RWPE2 (cell line): ENCODE data around the gene NAMPT.
"Not testable (repeated sequence)": the region's sequence is repeated elsewhere in the genome, so short reads cannot be mapped to it uniquely, and the experiment has no call there.

Source experiments
- ATAC-seq: fragments of 200-7000 bp; cut with Tn5 transposase; 3 replicates; pipeline ENCODE4 v1.9.1; 2021; ENCODE audit warnings: low read depth
- DNase-seq: peaks from one replicate; pipeline ENCODE4 v3.0.0-alpha.2; 2020; ENCODE audit warnings: low spot score
- H3K27ac ChIP-seq: fragments of 450-650 bp; 2 replicates; pipeline ENCODE4 v1.5.1; 2017; ENCODE audit warnings: mild to moderate bottlenecking; ENCODE audit not compliant: poor library complexity, severe bottlenecking
- H3K27me3 ChIP-seq: fragments of 250-450 bp; sonication (Bioruptor Pico); 2 replicates; pipeline ENCODE4 v1.5.1; 2021; ENCODE audit warnings: mild to moderate bottlenecking, moderate library complexity; ENCODE audit not compliant: insufficient read depth, poor library complexity, severe bottlenecking
- H3K36me3 ChIP-seq: fragments of 250-450 bp; sonication (Bioruptor Pico); 2 replicates; pipeline ENCODE4 v1.5.1; 2020; ENCODE audit warnings: low read depth, mild to moderate bottlenecking, moderate library complexity
- H3K4me1 ChIP-seq: fragments of 250-450 bp; sonication (Bioruptor Pico); 2 replicates; pipeline ENCODE4 v1.5.1; 2021; ENCODE audit warnings: mild to moderate bottlenecking, moderate library complexity; ENCODE audit not compliant: insufficient read depth, poor library complexity, severe bottlenecking
- H3K4me3 ChIP-seq: fragments of 250-450 bp; sonication (Bioruptor Pico); 2 replicates; pipeline ENCODE4 v1.5.1; 2021; ENCODE audit warnings: mild to moderate bottlenecking, moderate library complexity; ENCODE audit not compliant: severe bottlenecking
- H3K9me3 ChIP-seq: fragments of 250-450 bp; sonication (Bioruptor Pico); 2 replicates; pipeline ENCODE4 v1.5.1; 2021; ENCODE audit warnings: mild to moderate bottlenecking, moderate library complexity; ENCODE audit not compliant: severe bottlenecking
- CTCF ChIP-seq: fragments of 450-650 bp; IDR thresholded peaks from one replicate; pipeline ENCODE4 v1.5.1; 2017; ENCODE audit warnings: mild to moderate bottlenecking, moderate library complexity; ENCODE audit not compliant: poor library complexity, severe bottlenecking

The NAMPT gene

DNA sequence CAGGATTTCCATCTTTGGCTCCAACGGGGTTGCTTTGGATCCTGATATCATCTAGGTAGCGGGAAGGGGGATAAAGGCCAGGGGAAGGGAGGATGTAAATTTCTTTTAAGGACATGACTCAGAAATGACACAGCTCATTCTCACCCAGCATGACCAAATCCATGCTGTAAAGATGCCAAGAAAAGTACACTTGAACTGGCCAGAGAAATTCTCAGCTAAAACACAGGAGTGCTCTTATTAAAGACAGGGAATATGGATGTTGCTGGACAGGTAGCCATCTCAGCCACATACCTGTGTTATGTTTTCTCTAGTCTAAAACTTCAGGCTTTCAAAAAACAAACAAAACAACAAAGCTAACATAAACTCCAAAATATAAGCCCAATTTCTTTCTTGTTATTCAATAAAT, 68.3 kb downstream of the NAMPT start:
- Histone ChIP-seq H3K36me3 (no peaks in the 10 kb centered on the region), H3K4me3 (no peak overlapping the region), H3K27me3 (no peaks in the 10 kb centered on the region), H3K4me1 (peaks cover 22% of the 10 kb centered on the region), H3K27ac (peak overlapping the region; percentile 77), H3K9me3 (no peaks in the 10 kb centered on the region)
- no peak for TF ChIP-seq CTCF
- DNase-seq (no peak), ATAC-seq (peak; percentile 93)

- H3K4me1 ChIP-seq: peaks cover 22% of the 10 kb centered on the region
- no peaks in the 10 kb centered on the region for H3K27me3 ChIP-seq
- H3K27ac ChIP-seq: peak overlapping the region; percentile 77
- no peak for TF ChIP-seq CTCF
- DNase-seq: no peak
- no peaks in the 10 kb centered on the region for H3K36me3 ChIP-seq
- H3K9me3 ChIP-seq: no peaks in the 10 kb centered on the region
- ATAC-seq: no peak
- H3K4me3 ChIP-seq: no peak overlapping the region
Measured at GRCh38 chr7:106215868-106216516, 68.8 kb downstream of the NAMPT start.

DNA sequence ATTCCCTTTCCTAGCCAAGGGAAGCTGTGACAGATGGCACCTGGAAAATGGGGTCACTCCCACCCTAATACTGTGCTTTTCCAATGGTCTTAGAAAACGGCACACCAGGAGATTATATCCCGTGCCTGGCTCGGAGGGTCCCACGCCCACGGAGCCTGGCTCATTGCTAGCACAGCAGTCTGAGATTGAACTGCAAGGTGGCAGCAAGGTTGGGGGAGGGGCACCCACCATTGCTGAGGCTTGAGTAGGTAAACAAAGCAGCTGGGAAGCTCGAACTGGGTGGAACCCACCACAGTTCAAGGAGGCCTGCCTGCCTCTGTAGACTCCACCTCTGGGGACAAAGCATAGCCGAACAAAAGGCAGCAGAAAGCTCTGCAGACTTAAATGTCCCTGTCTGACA, 75.8 kb downstream of the NAMPT start:
- H3K27me3 ChIP-seq, H3K4me3 ChIP-seq, H3K4me1 ChIP-seq, H3K36me3 ChIP-seq, H3K9me3 ChIP-seq, DNase-seq, ATAC-seq, H3K27ac ChIP-seq: not testable (repeated sequence)

- Histone ChIP-seq H3K36me3 (no peaks in the 10 kb centered on the region), H3K9me3 (no peaks in the 10 kb centered on the region), H3K4me3 (no peak overlapping the region), H3K27me3 (no peaks in the 10 kb centered on the region), H3K27ac (no peak overlapping the region), H3K4me1 (peaks cover 6% of the 10 kb centered on the region)
- no peak for TF ChIP-seq CTCF
- DNase-seq (no peak), ATAC-seq (0 out of 3 replicates have a peak, but pooled peaks have one; percentile 12)
Measured at GRCh38 chr7:106206826-106207541, 77.8 kb downstream of the NAMPT start.

GRCh38 chr7:106205621-106206222, 79.1 kb downstream of the NAMPT start:
- Histone ChIP-seq H3K4me1 (peaks cover 6% of the 10 kb centered on the region), H3K36me3 (no peaks in the 10 kb centered on the region), H3K9me3 (no peaks in the 10 kb centered on the region), H3K27ac (no peak overlapping the region), H3K4me3 (no peak overlapping the region), H3K27me3 (no peaks in the 10 kb centered on the region)
- TF ChIP-seq CTCF: no peak
- ATAC-seq: peak; percentile 49; the same call in 2 of the 3 replicates
- DNase-seq: no peak
